KOPT-K1 (cell line): ENCODE measurements around the gene RNF169.
"Not testable (repeated sequence)": the region's sequence is repeated elsewhere in the genome, so short reads cannot be mapped to it uniquely, and the experiment has no call there.

Experiments used
- H3K27ac ChIP-seq: fragments of 200-600 bp; sonication (generic); 2 replicates; pipeline ENCODE4 v1.5.1; 2016; ENCODE audit warnings: antibody characterized with exemption, mild to moderate bottlenecking, low read depth, low read length; ENCODE audit not compliant: poor library complexity, severe bottlenecking
- H3K36me3 ChIP-seq: fragments of 200-600 bp; sonication (generic); 2 replicates; pipeline ENCODE4 v1.5.1; 2017; ENCODE audit warnings: antibody characterized with exemption, mild to moderate bottlenecking, low read length, moderate library complexity; ENCODE audit not compliant: insufficient read depth
- H3K9me3 ChIP-seq: fragments of 200-600 bp; sonication (generic); 2 replicates; pipeline ENCODE4 v1.5.1; 2017; ENCODE audit warnings: antibody characterized with exemption, low read length, mild to moderate bottlenecking; ENCODE audit not compliant: insufficient read depth, poor library complexity, severe bottlenecking

Gene RNF169

DNA sequence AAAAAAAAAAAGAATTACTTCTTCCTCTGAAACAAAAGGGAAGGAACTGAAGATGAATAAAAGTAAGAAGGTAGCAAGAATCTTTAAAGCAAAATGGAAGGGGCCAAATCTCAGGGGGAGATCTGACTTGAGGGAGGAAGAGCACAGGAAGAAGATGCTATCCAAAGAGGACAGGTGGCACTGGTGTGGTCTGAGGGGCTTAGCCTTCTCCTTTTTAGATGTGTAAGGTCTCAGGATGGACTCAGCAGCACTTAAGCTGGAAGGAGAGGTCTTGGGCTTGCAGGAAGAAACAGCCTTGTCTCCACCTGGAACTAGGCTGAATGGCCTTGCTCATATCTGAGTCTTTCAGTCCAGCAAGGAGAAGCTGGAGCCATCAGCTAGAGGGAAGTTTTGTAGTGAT, 5.0 kb upstream of the RNF169 start:
- H3K36me3 ChIP-seq = no peaks in the 10 kb centered on the region
- no peaks in the 10 kb centered on the region for H3K9me3 ChIP-seq
- no peak overlapping the region for H3K27ac ChIP-seq

DNA sequence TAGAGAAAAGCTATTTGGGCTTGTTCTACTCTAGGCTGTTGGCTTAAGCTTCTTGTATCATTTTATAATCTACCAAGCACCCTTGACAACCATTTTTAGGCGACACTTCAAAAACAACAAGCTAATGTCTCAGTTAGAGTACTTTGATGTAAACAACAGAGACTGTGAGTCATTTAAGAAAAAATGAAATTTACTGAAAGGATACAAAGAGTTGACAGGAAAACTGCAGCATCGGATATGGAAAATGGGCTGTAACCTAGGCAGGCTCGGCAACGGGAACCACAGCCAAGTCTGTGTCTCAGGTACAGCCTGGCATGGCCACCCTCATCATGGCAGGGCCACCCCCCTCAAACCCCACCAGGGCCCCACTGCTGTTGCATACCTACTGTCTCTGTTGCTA, 4.4 kb upstream of the RNF169 start:
- Histone ChIP-seq H3K9me3 (no peaks in the 10 kb centered on the region), H3K27ac (no peak overlapping the region), H3K36me3 (no peaks in the 10 kb centered on the region)

DNA sequence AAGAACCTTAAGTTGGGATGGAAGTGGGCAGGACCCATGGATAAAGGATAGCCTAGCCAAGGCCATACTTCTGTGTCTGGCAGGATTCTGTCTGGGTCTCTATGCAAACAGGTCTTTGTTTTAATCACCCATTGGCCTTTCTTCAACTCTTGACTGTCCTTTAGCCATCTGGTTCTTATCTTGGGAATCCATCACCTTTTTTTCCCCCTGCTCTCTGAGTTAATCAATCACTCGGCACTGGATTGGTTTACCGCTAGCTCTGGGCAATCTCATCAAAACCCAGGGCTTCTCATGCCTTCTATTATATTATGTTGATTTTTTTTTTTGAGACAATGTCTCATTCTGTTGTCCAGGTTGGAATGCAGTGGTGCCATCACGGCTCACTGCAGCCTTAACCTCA, 1.8 kb upstream of the RNF169 start:
- Histone ChIP-seq H3K9me3 (no peaks in the 10 kb centered on the region), H3K36me3 (no peaks in the 10 kb centered on the region), H3K27ac (no peak overlapping the region)

DNA sequence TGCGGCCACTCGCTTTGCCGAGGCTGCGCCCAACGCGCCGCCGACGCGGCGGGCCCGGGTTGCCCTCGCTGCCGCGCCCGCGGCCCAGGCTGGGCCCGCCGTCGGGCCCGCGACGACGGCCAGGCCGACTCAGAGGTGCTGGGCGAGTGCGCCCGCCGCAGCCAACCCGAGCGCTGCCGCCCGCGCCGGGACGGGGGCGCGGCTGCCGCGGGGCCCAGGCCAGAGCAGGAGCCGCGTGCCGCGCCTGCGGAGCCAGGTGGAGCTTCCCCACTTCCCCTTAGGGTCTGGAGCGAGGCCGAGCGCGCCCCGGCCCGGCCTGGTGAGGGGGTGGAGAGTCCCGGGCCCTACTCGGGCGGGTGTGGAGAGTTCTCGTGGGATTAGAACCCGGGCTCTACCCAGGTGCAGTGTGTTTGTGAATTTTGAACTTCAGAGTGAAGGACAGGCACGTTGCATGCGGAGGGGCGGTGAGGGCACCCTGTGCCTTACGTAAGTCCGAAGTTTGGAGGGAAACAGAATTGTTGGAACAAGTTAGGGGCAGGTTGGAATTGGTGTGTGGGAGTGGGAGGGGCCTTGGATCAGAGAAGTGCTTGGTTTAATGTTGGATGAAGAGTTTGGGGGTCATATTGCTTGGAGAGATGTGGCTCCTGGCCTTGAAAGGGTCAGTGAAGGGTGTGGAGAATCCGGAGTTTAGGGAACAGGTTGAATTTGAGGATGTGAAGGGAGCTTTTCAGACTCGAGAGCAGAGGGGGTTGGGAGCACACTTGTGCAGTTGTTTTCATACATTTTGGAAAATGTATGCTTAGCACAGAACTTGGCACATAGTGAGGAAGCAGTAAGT, 697 bp downstream of the RNF169 start:
- peak overlapping the region; percentile 86 for H3K27ac ChIP-seq
- no peaks in the 10 kb centered on the region; the same call in 1 of the 2 replicates for H3K36me3 ChIP-seq
- H3K9me3 ChIP-seq = no peaks in the 10 kb centered on the region

DNA sequence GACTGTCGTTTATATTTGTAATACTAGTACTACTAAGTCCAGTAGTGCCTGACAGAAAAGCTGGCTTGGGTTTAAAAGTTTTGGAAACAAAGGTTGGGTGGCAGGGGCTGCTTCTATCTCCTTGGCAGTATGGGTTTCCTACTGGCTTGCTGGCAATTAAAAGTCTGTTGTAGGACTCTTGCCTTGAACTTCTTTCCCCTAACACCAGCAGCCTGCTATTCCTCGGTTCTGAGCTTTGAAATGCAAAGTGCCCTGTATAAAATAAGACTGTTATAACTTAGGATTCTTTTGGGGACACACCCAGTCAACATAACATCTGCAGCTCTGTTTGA, 1.3 kb downstream of the RNF169 start:
- Histone ChIP-seq H3K9me3 (no peaks in the 10 kb centered on the region), H3K36me3 (no peaks in the 10 kb centered on the region; the same call in 1 of the 2 replicates), H3K27ac (peak overlapping the region; percentile 86)

DNA sequence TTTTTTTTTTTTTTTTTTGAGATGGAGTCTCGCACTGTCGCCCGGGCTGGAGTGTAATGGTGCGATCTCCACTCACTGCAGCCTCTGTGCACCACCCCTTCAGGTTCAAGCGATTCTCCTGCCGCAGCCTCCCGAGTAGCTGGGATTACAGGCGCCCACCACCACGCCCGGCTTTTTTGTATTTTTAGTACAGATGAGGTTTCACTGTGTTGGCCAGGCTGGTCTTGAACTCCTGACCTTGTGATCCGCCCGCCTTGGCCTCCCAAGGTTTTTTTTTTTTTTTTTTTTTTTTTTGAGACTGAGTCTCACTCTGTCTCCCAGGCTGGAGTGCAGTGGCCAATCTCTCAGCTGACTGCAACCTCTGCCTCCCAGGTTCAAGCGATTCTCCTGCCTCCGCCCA, 1.9 kb downstream of the RNF169 start:
- H3K36me3 ChIP-seq, H3K27ac ChIP-seq, H3K9me3 ChIP-seq: not testable (repeated sequence)

DNA sequence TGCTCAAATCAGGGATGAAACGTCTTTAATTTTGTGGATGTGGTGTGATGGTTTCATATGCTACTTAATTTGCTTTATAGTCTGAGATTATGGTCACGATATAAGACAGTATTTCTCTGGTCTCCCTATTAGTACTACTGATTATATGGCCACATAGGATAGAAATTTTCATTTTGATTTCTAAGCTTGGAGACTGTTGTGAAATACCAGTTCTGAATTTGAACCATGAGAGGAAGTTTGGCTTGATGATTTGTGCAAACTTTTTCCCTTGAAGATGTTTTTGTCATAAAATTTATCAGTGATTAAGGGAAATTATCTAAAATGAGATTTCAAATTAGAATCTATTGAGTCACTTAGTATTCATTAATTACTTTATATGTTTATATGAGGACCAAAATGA, 2.7 kb downstream of the RNF169 start:
- no peaks in the 10 kb centered on the region for H3K9me3 ChIP-seq

DNA sequence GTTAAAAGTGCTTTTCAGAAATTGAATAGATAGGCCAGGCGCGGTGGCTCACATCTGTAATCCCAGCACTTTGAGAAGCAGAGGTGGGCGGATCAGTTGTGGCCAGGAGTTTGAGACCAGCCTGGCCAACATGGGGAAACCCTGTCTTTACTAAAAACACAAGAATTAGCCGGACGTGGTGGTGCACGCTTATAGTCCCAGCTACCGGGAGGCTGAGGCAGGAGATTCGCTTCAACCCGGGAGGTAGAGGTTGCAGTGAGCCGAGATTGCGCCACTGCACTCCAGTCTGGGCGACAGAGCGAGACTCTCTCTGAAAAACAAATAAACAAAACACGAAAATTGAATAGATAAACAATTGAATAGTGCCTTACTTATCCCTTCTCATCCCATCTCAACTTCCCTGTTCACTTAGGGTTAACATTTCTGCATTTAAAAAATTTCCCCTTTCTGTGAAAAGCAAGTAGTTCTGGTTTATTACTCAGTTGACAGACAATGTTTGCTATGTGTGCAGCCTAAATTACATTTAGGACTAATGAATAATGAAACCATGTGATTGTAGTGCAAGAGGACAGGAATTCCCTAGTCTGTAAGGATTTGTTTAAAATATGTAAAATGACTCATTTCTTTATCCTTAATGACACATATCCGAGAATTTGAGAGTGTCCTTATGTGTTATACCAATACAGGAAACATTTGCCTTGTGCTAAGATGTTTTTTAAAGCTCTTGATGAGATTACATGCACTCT, 6.0 kb downstream of the RNF169 start:
- no peak overlapping the region for H3K27ac ChIP-seq
- H3K9me3 ChIP-seq = no peaks in the 10 kb centered on the region
- no peaks in the 10 kb centered on the region; the same call in 1 of the 2 replicates for H3K36me3 ChIP-seq

More for the DNA sequence above, 2.7 kb downstream of the RNF169 start:
- no peaks in the 10 kb centered on the region; the same call in 1 of the 2 replicates for H3K36me3 ChIP-seq
- H3K27ac ChIP-seq = no peak overlapping the region

DNA sequence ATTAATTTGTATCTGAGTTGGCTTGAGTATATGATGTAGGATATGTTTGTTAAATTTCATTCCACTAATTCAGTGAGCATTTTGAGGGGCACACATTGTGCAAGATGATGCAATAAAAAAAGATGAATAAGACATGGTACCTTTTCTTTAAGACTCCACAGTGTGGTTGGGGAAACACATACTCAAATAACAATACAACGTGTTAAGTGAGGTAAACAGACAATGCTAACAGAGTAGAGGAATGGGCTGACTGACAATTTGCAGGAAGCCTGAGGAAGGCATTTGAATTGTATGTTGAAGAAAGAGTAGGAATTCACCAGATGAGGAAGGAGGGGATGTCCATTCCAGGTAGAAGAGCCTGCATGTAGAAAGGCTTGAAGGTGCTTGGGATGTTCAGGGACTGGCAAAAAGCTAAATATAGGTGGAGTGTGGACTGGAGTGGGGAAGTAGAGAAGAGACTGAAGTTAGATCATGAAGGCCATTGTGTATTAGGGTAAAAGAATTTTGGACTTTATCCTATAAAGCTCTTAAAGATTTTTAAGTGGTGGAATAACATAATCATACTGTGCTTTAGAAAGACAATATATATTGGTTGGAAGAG, 6.8 kb downstream of the RNF169 start:
- H3K36me3 ChIP-seq = no peaks in the 10 kb centered on the region; the same call in 1 of the 2 replicates
- H3K9me3 ChIP-seq = no peaks in the 10 kb centered on the region
- no peak overlapping the region for H3K27ac ChIP-seq

DNA sequence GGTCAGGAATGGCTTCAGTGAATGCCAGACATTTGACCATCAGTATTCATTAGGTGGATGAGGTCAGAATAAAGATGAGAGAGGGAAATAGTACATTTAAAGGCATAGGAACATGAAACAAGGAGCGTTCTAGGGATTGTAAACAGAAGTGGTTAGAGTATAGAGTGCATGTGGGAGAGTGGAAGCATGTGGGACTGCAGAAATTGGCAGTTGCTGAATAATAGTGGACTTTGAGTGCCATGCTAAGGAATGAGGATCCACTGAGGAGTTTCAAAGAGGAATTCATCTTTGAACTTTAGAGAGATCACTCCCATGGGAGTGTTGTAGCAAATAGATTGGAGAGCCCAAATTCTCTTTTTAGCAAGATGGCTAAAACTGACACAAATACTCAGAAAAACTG, 7.9 kb downstream of the RNF169 start:
- H3K36me3 ChIP-seq = no peaks in the 10 kb centered on the region; the same call in 1 of the 2 replicates
- no peaks in the 10 kb centered on the region for H3K9me3 ChIP-seq
- H3K27ac ChIP-seq = no peak overlapping the region

DNA sequence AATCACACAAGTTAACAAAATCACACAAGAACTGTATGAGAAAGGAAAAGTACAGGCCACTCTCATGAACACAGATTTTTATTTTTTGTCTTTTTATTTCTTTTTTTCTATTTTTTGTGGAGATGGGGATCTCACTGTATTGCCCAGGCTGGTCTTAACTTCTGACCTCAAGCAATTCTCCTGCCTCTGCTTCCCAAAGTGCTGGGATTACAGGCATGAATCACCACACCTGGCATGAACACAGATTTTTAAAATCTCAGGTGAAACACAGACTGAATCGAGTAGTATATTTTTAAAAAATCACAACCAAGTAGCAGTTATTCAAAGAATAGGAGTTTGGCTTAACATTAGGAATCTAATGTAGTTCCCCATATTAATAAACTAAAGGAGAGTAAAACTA, 18.3 kb downstream of the RNF169 start:
- no peak overlapping the region for H3K27ac ChIP-seq
- H3K36me3 ChIP-seq = peaks cover 7% of the 10 kb centered on the region; the same call in 1 of the 2 replicates
- H3K9me3 ChIP-seq = no peaks in the 10 kb centered on the region

DNA sequence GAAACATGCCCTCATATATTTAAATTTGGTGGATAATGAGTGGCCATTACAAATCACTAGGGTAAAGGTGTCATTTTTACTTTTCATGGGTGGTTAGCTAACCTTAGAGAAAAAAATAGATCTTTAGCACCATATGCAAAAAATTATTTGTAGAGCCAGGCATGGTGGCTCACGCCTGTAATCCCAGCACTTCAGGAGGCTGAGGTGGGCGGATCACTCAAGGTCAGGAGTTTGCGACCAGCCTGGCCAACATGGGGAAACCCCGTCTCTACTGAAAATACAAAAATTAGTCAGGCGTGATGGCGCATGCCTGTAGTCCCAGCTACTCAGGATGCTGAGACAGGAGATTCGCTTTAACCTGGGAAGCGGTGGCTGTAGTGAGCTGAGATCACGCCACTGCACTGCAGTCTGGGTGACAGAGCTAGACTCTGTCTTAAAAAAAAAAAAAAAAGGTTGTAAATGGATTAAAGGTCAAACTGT, 19.6 kb downstream of the RNF169 start:
- H3K36me3 ChIP-seq, H3K9me3 ChIP-seq, H3K27ac ChIP-seq: not testable (repeated sequence)

DNA sequence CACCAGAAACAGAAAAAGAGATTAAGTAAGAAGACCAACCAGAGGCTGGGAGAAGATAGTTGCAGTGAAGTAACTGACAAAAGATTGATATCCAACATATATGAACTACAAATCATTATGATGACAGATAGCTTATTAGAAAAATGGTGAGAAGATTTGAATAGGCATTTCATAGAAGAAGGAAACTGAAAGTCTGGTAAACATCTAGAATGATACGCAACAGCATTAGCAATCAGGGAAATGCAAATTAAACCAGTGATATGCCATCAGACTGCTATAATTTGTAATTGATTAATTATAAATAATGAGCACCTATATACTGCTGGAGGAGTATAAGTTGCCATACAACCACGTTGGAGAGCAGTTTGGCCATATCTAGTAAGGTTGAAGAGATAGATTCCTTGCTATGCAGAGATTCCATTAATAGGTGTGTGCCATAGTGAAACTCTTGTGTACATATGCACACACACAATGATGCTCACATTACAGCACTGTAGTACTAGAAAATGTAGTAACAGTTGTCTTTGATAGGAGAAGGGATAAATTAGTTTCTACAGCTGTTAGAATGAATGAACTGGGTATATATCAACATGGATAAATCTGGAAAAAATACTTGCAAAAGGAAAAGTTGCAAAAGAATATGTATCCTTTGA, 20.5 kb downstream of the RNF169 start:
- 0 out of 2 replicates have a peak, but pooled peaks cover under 1% of the 10 kb centered on the region for H3K36me3 ChIP-seq
- H3K9me3 ChIP-seq = no peaks in the 10 kb centered on the region
- no peak overlapping the region for H3K27ac ChIP-seq

DNA sequence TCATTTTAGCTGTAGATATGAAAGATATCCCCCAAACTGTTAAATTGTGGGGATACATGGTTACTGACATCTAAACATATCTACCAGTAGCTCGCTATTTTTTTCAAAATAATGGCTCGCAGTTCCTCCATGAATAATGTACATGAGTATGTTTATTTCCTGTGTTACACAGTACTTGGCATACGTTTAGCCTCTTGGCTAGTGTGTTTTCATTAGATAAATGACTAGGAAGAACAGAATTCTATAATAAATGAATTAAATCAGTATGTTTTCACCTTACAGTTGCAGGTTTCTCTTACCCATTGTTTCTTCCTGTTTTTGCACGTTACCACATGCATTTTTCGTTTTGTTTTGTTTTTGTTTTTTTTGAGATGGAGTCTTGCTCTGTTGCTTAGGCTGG, 21.8 kb downstream of the RNF169 start:
- no peaks in the 10 kb centered on the region for H3K9me3 ChIP-seq
- no peaks in the 10 kb centered on the region for H3K36me3 ChIP-seq
- H3K27ac ChIP-seq = no peak overlapping the region

DNA sequence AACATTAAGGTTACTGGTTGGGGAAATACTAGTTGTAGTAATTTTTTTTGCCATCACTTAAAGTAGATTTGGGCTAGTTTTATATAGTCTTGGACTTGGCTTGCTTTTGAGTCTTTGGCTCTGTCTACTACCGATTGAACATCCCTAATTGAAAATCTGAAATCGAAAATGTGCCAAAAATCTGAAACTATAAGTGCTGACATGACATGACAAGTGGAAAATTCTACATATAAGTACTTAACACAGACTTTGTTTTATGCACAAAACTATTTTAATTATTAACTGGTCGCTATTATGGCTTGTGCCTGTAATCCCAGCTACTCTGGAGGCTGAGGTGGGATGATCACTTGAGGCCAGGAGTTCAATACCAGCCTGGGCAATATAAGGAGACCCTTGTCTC, 22.5 kb downstream of the RNF169 start:
- no peaks in the 10 kb centered on the region for H3K36me3 ChIP-seq
- H3K27ac ChIP-seq = no peak overlapping the region
- no peaks in the 10 kb centered on the region for H3K9me3 ChIP-seq
